A673 (cell line): ENCODE measurements around the gene TNKS1BP1.

Source experiments
- CTCF ChIP-seq: fragments of 300-800, 200-600 bp; sonication (generic); conservative IDR thresholded peaks from 2 replicates; pipeline ENCODE4 v1.5.1; 2017; ENCODE audit warnings: low read depth, mild to moderate bottlenecking, antibody characterized with exemption, low read length, moderate library complexity, mixed read lengths
- EZH2 ChIP-seq: fragments of 200-600 bp; sonication (generic); IDR thresholded peaks from 2 replicates; pipeline ENCODE4 v1.6.1; 2017; ENCODE audit warnings: borderline replicate concordance, low read depth, mild to moderate bottlenecking, mixed read lengths, antibody characterized with exemption, low read length; ENCODE audit not compliant: poor library complexity, severe bottlenecking

GRCh38 chr11:57310630-57311086 lies 14.1 kb downstream of the TNKS1BP1 start:
- TF ChIP-seq CTCF, result no peak
- TF ChIP-seq EZH2, result no peak
